Measurements from ENCODE around the gene OTX1.

DNA sequence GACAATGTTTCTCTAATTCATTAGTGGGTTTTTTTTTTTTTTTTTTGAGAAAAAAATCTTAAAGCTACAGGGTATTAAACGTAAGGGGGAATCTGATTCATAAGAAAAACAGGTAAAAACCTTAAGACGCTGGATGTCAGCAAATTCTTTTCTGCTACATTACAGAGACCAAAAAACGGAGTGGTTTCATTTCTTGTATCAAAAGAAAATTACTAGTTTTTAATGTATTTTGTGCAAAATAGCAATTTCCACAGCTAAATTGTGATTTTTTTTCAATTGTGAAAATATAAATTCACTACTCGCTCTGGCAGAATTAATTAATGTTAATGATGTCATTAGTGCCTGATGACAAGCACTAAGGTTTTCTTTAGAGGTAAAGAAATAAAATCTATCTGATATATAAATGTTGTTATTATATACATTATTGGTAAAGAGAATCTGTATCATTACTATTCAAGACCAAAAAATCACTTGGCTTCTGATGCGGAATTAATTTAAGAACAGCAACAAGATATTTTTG is 9.9 kb downstream of the OTX1 start:
- TF ChIP-seq, protein P1, sequence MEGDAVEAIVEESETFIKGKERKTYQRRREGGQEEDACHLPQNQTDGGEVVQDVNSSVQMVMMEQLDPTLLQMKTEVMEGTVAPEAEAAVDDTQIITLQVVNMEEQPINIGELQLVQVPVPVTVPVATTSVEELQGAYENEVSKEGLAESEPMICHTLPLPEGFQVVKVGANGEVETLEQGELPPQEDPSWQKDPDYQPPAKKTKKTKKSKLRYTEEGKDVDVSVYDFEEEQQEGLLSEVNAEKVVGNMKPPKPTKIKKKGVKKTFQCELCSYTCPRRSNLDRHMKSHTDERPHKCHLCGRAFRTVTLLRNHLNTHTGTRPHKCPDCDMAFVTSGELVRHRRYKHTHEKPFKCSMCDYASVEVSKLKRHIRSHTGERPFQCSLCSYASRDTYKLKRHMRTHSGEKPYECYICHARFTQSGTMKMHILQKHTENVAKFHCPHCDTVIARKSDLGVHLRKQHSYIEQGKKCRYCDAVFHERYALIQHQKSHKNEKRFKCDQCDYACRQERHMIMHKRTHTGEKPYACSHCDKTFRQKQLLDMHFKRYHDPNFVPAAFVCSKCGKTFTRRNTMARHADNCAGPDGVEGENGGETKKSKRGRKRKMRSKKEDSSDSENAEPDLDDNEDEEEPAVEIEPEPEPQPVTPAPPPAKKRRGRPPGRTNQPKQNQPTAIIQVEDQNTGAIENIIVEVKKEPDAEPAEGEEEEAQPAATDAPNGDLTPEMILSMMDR (IDR thresholded peaks at IDR 0.05) = no peak
- no peak for TF ChIP-seq POLR2A (IDR thresholded peaks at IDR 0.05)
